ENCODE measurements around the gene BMP4.

Gene BMP4

DNA sequence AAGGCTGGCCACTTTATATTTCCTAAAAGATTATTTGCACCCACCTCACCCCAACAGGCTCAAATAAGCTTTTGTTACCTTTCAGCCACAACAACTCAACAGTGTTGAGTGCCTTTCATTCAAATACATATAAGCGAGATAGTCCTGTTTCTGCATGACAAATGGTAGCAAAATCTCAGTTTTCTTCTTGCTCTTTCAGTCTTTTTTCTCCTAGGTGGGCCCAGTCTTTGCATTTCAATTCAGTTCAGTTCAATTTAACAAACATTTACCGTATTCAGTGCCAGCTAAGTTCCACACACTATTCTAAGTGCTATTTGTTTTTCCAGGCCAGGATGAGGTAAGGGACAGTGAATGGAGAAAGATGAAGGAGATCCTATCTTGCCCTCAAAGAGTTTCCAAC, 25.9 kb upstream of the BMP4 start:
- DNase-seq (ENCODE audit: insufficient read length) (no peak), FAIRE-seq (no peak)
- TF ChIP-seq TAF1 (IDR thresholded peaks at IDR 0.05; ENCODE audit: borderline replicate concordance, low read depth, low read length), result no peak
- TF ChIP-seq POLR2A (IDR thresholded peaks at IDR 0.05; ENCODE audit: low read depth, low read length), result no peak
- no peak for TF ChIP-seq POLR2AphosphoS5 (IDR thresholded peaks at IDR 0.05; ENCODE audit: low read depth, low read length)

GRCh38 chr14:53979747-53980642, 23.4 kb upstream of the BMP4 start:
- DNase-seq (ENCODE audit: insufficient read length), result no peak
- TF ChIP-seq POLR2A (IDR thresholded peaks at IDR 0.05; ENCODE audit: low read depth, low read length), result no peak
- TF ChIP-seq POLR2AphosphoS5 (IDR thresholded peaks at IDR 0.05; ENCODE audit: low read depth, low read length), result no peak
- TF ChIP-seq TAF1 (IDR thresholded peaks at IDR 0.05; ENCODE audit: borderline replicate concordance, low read depth, low read length), result no peak
- no peak for FAIRE-seq

DNA sequence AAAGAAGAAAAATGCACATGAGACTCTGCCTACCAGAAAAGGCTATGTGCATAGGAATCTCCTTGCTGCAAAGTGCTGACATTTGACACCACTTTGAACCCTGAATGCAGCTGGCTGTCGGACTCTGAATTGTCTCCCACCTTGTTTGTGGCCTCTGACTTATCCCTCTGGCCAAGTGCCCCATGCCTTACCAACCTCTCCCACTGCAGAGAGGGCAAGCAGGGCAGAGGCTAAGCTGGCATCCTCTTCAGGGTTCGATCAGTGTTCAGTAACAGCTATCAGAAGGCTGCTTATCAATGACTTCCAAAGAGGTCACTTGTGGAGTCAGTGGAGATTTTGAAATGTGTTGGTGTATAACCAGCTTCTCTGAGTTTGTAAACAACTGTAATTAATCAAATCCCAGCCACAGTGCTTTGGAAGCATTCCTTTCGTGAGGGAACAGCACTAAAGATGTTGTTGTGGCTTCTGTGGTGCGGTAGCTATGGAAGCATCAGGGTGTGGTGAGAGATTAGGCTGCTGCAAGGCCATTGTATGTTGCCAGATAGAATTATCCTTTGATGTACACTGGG, 22.6 kb upstream of the BMP4 start:
- FAIRE-seq (no peak), DNase-seq (ENCODE audit: insufficient read length) (no peak)
- TF ChIP-seq TAF1 (IDR thresholded peaks at IDR 0.05; ENCODE audit: borderline replicate concordance, low read depth, low read length) (no peak), POLR2AphosphoS5 (IDR thresholded peaks at IDR 0.05; ENCODE audit: low read depth, low read length) (no peak), POLR2A (IDR thresholded peaks at IDR 0.05; ENCODE audit: low read depth, low read length) (no peak)

DNA sequence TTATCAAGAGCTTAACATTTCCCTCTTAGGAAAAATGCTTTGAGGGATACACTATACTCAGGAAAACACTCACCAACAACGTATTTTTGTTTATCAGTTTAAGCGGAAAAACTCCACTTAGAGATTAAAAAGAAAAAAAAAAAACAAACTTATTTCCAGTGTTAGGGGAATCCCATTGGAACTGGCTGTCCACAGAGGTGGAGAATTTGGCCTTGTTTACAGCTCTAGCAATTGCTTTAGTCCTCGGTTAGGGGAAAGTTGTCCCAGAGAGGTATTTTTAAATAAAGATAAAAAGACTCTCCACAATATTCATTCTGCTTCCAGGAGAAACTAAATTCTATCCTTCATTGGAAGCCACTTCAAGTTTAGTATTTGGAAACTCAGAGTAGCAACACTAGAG, 21.6 kb upstream of the BMP4 start:
- FAIRE-seq, result no peak
- TF ChIP-seq TAF1 (IDR thresholded peaks at IDR 0.05; ENCODE audit: borderline replicate concordance, low read depth, low read length) (no peak), POLR2AphosphoS5 (IDR thresholded peaks at IDR 0.05; ENCODE audit: low read depth, low read length) (no peak), POLR2A (IDR thresholded peaks at IDR 0.05; ENCODE audit: low read depth, low read length) (no peak)
- DNase-seq (ENCODE audit: insufficient read length), result no peak

GRCh38 chr14:53975444-53975843, 18.8 kb upstream of the BMP4 start:
- DNase-seq (ENCODE audit: insufficient read length) (no peak), FAIRE-seq (no peak)
- TF ChIP-seq TAF1 (IDR thresholded peaks at IDR 0.05; ENCODE audit: borderline replicate concordance, low read depth, low read length), result no peak
- TF ChIP-seq POLR2AphosphoS5 (IDR thresholded peaks at IDR 0.05; ENCODE audit: low read depth, low read length), result no peak
- TF ChIP-seq POLR2A (IDR thresholded peaks at IDR 0.05; ENCODE audit: low read depth, low read length), result no peak

GRCh38 chr14:53971521-53971920, 14.9 kb upstream of the BMP4 start:
- FAIRE-seq, result no peak
- TF ChIP-seq TAF1 (IDR thresholded peaks at IDR 0.05; ENCODE audit: borderline replicate concordance, low read depth, low read length) (no peak), POLR2AphosphoS5 (IDR thresholded peaks at IDR 0.05; ENCODE audit: low read depth, low read length) (no peak), POLR2A (IDR thresholded peaks at IDR 0.05; ENCODE audit: low read depth, low read length) (no peak)

GRCh38 chr14:53969326-53969725, 12.7 kb upstream of the BMP4 start:
- TF ChIP-seq POLR2AphosphoS5 (IDR thresholded peaks at IDR 0.05; ENCODE audit: low read depth, low read length), result no peak
- no peak for TF ChIP-seq POLR2A (IDR thresholded peaks at IDR 0.05; ENCODE audit: low read depth, low read length)
- TF ChIP-seq TAF1 (IDR thresholded peaks at IDR 0.05; ENCODE audit: borderline replicate concordance, low read depth, low read length), result no peak
- no peak for DNase-seq (ENCODE audit: insufficient read length)
- no peak for FAIRE-seq

More at GRCh38 chr14:53971521-53971920, 14.9 kb upstream of the BMP4 start:
- DNase-seq (ENCODE audit: insufficient read length), result no peak

GRCh38 chr14:53968726-53969125, 12.1 kb upstream of the BMP4 start:
- FAIRE-seq, result no peak
- no peak for DNase-seq (ENCODE audit: insufficient read length)
- TF ChIP-seq POLR2A (IDR thresholded peaks at IDR 0.05; ENCODE audit: low read depth, low read length) (no peak), TAF1 (IDR thresholded peaks at IDR 0.05; ENCODE audit: borderline replicate concordance, low read depth, low read length) (no peak), POLR2AphosphoS5 (IDR thresholded peaks at IDR 0.05; ENCODE audit: low read depth, low read length) (no peak)

DNA sequence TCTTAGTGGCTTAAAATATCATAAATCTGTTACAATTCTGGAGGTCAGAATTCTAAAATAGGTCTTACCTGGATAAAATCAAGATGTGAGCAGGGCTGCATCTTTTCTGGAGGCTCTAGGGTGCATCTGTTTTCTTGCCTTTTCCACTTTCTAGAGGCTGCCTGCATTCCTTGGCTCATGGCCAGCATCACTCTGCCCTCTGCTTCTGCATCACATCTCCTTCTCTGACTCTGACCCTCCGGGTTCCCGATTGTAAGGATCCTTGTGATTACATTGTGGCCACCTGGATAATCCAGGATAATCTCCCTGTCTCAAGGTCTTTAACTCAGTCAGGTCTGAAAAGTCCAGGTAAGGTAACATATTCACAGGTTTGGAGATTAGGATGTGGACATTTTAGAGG, 11.0 kb upstream of the BMP4 start:
- TF ChIP-seq TAF1 (IDR thresholded peaks at IDR 0.05; ENCODE audit: borderline replicate concordance, low read depth, low read length) (no peak), POLR2AphosphoS5 (IDR thresholded peaks at IDR 0.05; ENCODE audit: low read depth, low read length) (no peak), POLR2A (IDR thresholded peaks at IDR 0.05; ENCODE audit: low read depth, low read length) (no peak)
- DNase-seq (ENCODE audit: insufficient read length) (no peak), FAIRE-seq (no peak)

GRCh38 chr14:53964249-53964648, 7.6 kb upstream of the BMP4 start:
- FAIRE-seq (no peak), DNase-seq (ENCODE audit: insufficient read length) (no peak)
- TF ChIP-seq TAF1 (IDR thresholded peaks at IDR 0.05; ENCODE audit: borderline replicate concordance, low read depth, low read length) (no peak), POLR2AphosphoS5 (IDR thresholded peaks at IDR 0.05; ENCODE audit: low read depth, low read length) (no peak), POLR2A (IDR thresholded peaks at IDR 0.05; ENCODE audit: low read depth, low read length) (no peak)

DNA sequence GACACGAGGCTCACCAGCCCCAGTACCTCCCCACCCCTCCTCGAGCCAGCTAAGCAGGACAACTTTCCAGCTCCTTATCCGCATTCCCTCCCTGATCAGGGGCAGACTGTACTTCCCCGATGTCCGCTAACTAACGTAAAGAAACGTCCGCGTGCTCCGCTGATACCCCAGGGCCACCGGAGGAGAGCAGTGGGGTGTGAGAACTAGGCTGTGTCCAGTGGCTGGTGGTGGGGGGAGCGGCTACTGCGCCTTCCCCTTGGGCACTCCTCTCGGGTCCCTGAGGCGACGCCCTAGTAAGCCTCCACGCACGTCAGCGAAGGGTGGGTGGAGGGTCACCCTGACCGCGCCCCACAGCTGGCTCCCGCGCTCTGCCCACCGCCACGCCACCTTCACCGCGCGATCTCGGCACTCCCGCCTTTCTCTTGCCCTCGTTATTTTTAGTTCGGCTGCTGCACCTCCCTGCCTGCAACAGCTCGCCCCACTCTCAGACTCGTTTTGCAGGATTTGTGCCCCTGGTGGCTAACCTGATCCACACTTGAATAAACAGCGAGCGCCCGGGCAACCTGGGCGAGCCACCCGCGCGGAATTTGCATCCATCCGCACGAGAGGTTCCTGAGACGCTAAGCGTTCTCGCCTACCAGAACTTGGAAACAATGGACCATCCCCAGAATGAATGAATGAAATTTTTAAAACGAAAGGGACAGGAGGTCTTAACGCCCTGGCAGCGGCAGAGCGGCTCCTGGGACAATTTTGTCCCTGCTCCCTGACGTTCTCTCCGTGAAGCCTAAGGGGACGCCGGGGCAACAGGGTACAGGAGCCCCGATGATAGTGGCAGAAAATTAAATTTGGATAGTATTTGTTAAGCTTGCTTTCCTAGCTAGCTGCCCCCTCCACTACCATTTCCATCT, 6.9 kb upstream of the BMP4 start:
- DNase-seq (ENCODE audit: insufficient read length), result no peak
- TF ChIP-seq POLR2A (IDR thresholded peaks at IDR 0.05; ENCODE audit: low read depth, low read length) (no peak), POLR2AphosphoS5 (IDR thresholded peaks at IDR 0.05; ENCODE audit: low read depth, low read length) (no peak), TAF1 (IDR thresholded peaks at IDR 0.05; ENCODE audit: borderline replicate concordance, low read depth, low read length) (no peak)
- FAIRE-seq, result no peak

Data from GM12892 (cell line).